HEK293 (cell line): Measurements from ENCODE around the gene TWIST2.

Experiments
- CTCF ChIA-PET: fragments of 350-600 bp; formaldehyde crosslinking; extraction: SDS; loops from one replicate; lab custom pipeline; 2021; ENCODE audit warnings: antibody characterized with exemption; lab: Yijun Ruan, JAX
- POLR2A ChIA-PET: fragments of 300-600 bp; formaldehyde crosslinking; extraction: SDS; loops from one replicate; lab custom pipeline; 2020; ENCODE audit warnings: antibody characterized with exemption, inconsistent platforms; lab: Yijun Ruan, JAX
- H3K27ac ChIP-seq: fragments of 200-500 bp; sonication (Bioruptor generic); 2 replicates; pipeline ENCODE4 v1.5.1; 2014; ENCODE audit warnings: low read depth, low read length, control low read depth, inconsistent platforms; ENCODE audit errors: extremely low read depth
- H3K36me3 ChIP-seq, 2 experiments: fragments of 200-500 bp in 1 of 2; sonication (Bioruptor generic) in 1 of 2; 1 replicate in 1 of 2; 2 replicates in 1 of 2; pipeline ENCODE4 v1.5.1; 2014 to 2017; ENCODE audit warnings: inconsistent platforms in 2 of 2, low read length in 2 of 2; ENCODE audit not compliant: control insufficient read depth in 2 of 2, insufficient read depth in 1 of 2
- H3K4me1 ChIP-seq: fragments of 200-500 bp; sonication (Bioruptor generic); 2 replicates; pipeline ENCODE4 v1.5.1; 2014; ENCODE audit warnings: mild to moderate bottlenecking, low read length, inconsistent platforms; ENCODE audit not compliant: control insufficient read depth, insufficient read depth
- H3K4me3 ChIP-seq: 2 replicates; pipeline ENCODE4 v1.5.1; 2011; ENCODE audit warnings: low read depth, mild to moderate bottlenecking, control low read depth, low read length, moderate library complexity
- H3K9me3 ChIP-seq: fragments of 200-500 bp; sonication (Bioruptor generic); 2 replicates; pipeline ENCODE4 v1.5.1; 2014; ENCODE audit warnings: low read depth, low read length, inconsistent platforms; ENCODE audit not compliant: control insufficient read depth, insufficient read depth
- HOXA7 ChIP-seq: sonication (generic); formaldehyde crosslinking; IDR thresholded peaks from 2 replicates; pipeline ENCODE4 v1.8.1; 2022; ENCODE audit warnings: missing genetic modification reagents, borderline replicate concordance
- MEIS1 ChIP-seq: sonication (generic); formaldehyde crosslinking; IDR thresholded peaks from 2 replicates; pipeline ENCODE4 v1.8.1; 2022; ENCODE audit warnings: missing genetic modification reagents, mild to moderate bottlenecking, borderline replicate concordance
- OVOL3 ChIP-seq: fragments of 450-650 bp; formaldehyde crosslinking; IDR thresholded peaks from 2 replicates; pipeline ENCODE4 v1.5.1; 2016; ENCODE audit warnings: missing biosample characterization, missing genetic modification characterization
- PRDM6 ChIP-seq: fragments of 450-650 bp; formaldehyde crosslinking; IDR thresholded peaks from 2 replicates; pipeline ENCODE4 v1.5.1; 2017; ENCODE audit warnings: missing biosample characterization, missing genetic modification characterization
- SETDB1 ChIP-seq: IDR thresholded peaks from one replicate; pipeline ENCODE4 v1.6.1; 2017; ENCODE audit warnings: mild to moderate bottlenecking, low read length, moderate library complexity, mixed read lengths; ENCODE audit not compliant: insufficient read length
- ZBTB21 ChIP-seq: fragments of 450-650 bp; formaldehyde crosslinking; IDR thresholded peaks from 2 replicates; pipeline ENCODE4 v1.5.1; 2017; ENCODE audit warnings: missing biosample characterization, missing genetic modification characterization
- ZBTB6 ChIP-seq: fragments of 450-650 bp; formaldehyde crosslinking; IDR thresholded peaks from 2 replicates; pipeline ENCODE4 v1.5.1; 2017; ENCODE audit warnings: missing biosample characterization, missing genetic modification characterization
- ZEB2 ChIP-seq: fragments of 450-650 bp; formaldehyde crosslinking; IDR thresholded peaks from 2 replicates; pipeline ENCODE4 v1.5.1; 2016; ENCODE audit warnings: missing biosample characterization, missing genetic modification characterization
- ZFP69B ChIP-seq: fragments of 450-650 bp; formaldehyde crosslinking; IDR thresholded peaks from 2 replicates; pipeline ENCODE4 v1.5.1; 2016; ENCODE audit warnings: missing biosample characterization, missing genetic modification characterization
- ZNF121 ChIP-seq: fragments of 450-650 bp; formaldehyde crosslinking; IDR thresholded peaks from 2 replicates; pipeline ENCODE4 v1.5.1; 2016; ENCODE audit warnings: missing biosample characterization, missing genetic modification characterization
- ZNF16 ChIP-seq: fragments of 450-650 bp; formaldehyde crosslinking; IDR thresholded peaks from 2 replicates; pipeline ENCODE4 v1.5.1; 2016; ENCODE audit warnings: low read depth, missing biosample characterization, missing genetic modification characterization
- ZNF174 ChIP-seq: fragments of 450-650 bp; formaldehyde crosslinking; IDR thresholded peaks from 2 replicates; pipeline ENCODE4 v1.5.0; 2017; ENCODE audit warnings: missing biosample characterization, mild to moderate bottlenecking, missing genetic modification characterization
- ZNF404 ChIP-seq: fragments of 450-650 bp; formaldehyde crosslinking; IDR thresholded peaks from 2 replicates; pipeline ENCODE4 v1.5.1; 2017; ENCODE audit warnings: missing biosample characterization, missing genetic modification characterization
- ZNF449 ChIP-seq: fragments of 450-650 bp; formaldehyde crosslinking; IDR thresholded peaks from 2 replicates; pipeline ENCODE4 v1.5.1; 2017; ENCODE audit warnings: missing biosample characterization, mild to moderate bottlenecking, missing genetic modification characterization, moderate library complexity
- ZNF518A ChIP-seq: fragments of 450-650 bp; formaldehyde crosslinking; conservative IDR thresholded peaks from 2 replicates; pipeline ENCODE4 v1.5.1; 2016; ENCODE audit warnings: low read depth, missing biosample characterization, missing genetic modification characterization
- ZNF521 ChIP-seq: fragments of 450-650 bp; formaldehyde crosslinking; IDR thresholded peaks from 2 replicates; pipeline ENCODE4 v1.5.1; 2017; ENCODE audit warnings: missing biosample characterization, mild to moderate bottlenecking, missing genetic modification characterization
- ZNF555 ChIP-seq: fragments of 450-650 bp; formaldehyde crosslinking; conservative IDR thresholded peaks from 2 replicates; pipeline ENCODE4 v1.5.1; 2017; ENCODE audit warnings: missing biosample characterization, mild to moderate bottlenecking, missing genetic modification characterization, inconsistent platforms
- ZNF580 ChIP-seq: fragments of 450-650 bp; formaldehyde crosslinking; IDR thresholded peaks from 2 replicates; pipeline ENCODE4 v1.5.1; 2016; ENCODE audit warnings: missing biosample characterization, missing genetic modification characterization
- ZNF600 ChIP-seq: fragments of 450-650 bp; formaldehyde crosslinking; IDR thresholded peaks from 2 replicates; pipeline ENCODE4 v1.5.1; 2016; ENCODE audit warnings: missing biosample characterization, missing genetic modification characterization
- ZNF654 ChIP-seq: fragments of 450-650 bp; formaldehyde crosslinking; IDR thresholded peaks from 2 replicates; pipeline ENCODE4 v1.5.1; 2016; ENCODE audit warnings: low read depth, missing biosample characterization, missing genetic modification characterization
- ZNF692 ChIP-seq: fragments of 450-650 bp; formaldehyde crosslinking; IDR thresholded peaks from 2 replicates; pipeline ENCODE4 v1.5.1; 2016; ENCODE audit warnings: missing biosample characterization, missing genetic modification characterization
- ZNF747 ChIP-seq: fragments of 450-650 bp; formaldehyde crosslinking; IDR thresholded peaks from 2 replicates; pipeline ENCODE4 v1.5.1; 2016; ENCODE audit warnings: missing biosample characterization, missing genetic modification characterization
- ZNF837 ChIP-seq: fragments of 450-650 bp; formaldehyde crosslinking; IDR thresholded peaks from 2 replicates; pipeline ENCODE4 v1.5.1; 2016; ENCODE audit warnings: missing biosample characterization, missing genetic modification characterization
- ZSCAN23 ChIP-seq: fragments of 450-650 bp; formaldehyde crosslinking; IDR thresholded peaks from 2 replicates; pipeline ENCODE4 v1.5.1; 2016; ENCODE audit warnings: missing biosample characterization, missing genetic modification characterization
- ZSCAN4 ChIP-seq: fragments of 450-650 bp; formaldehyde crosslinking; IDR thresholded peaks from 2 replicates; pipeline ENCODE4 v1.5.1; 2017; ENCODE audit warnings: missing biosample characterization, missing genetic modification characterization

The TWIST2 gene

GRCh38 chr2:238821391-238821790, 26.5 kb upstream of the TWIST2 start:
- ChIA-PET POLR2A (no interaction called here), CTCF (interaction anchor here (0.7 kb wide), 1 partner anchor 179 kb away, joined by 4 read pairs; no protein-coding TSS in a partner anchor)
- no peaks in the 10 kb centered on the region for H3K4me1 ChIP-seq
- no peak overlapping the region for H3K27ac ChIP-seq
- no peaks in the 10 kb centered on the region for H3K36me3 ChIP-seq
- H3K9me3 ChIP-seq, result peaks cover 3% of the 10 kb centered on the region; the same call in 1 of the 2 replicates
- H3K4me3 ChIP-seq, result no peak overlapping the region
- TF ChIP-seq ZFP69B (tag by site-specific recombination) (no peak), SETDB1 (peak; percentile 26), ZNF837 (tag by site-specific recombination) (no peak), ZNF404 (tag by site-specific recombination) (no peak), ZSCAN4 (tag by site-specific recombination) (peak; percentile 62), PRDM6 (no peak), ZNF174 (tag by site-specific recombination) (no peak), ZNF521 (tag by site-specific recombination) (no peak), ZBTB21 (tag by site-specific recombination) (no peak), ZNF449 (no peak), OVOL3 (tag by site-specific recombination) (no peak), MEIS1 (peak; percentile 59; the same call in 1 of the 2 replicates), ZNF16 (tag by site-specific recombination) (no peak), ZBTB6 (no peak), ZNF692 (tag by site-specific recombination) (peak; percentile 48; the same call in 1 of the 2 replicates), ZNF121 (tag by site-specific recombination) (no peak), ZNF654 (tag by site-specific recombination) (no peak), ZNF600 (no peak), ZNF747 (tag by site-specific recombination) (no peak), ZNF555 (tag by site-specific recombination) (no peak), ZNF580 (tag by site-specific recombination) (no peak), ZNF518A (tag by site-specific recombination) (no peak), ZSCAN23 (tag by site-specific recombination) (no peak), ZEB2 (tag by site-specific recombination) (no peak), HOXA7 (no peak)
